Lung microvascular endothelial cell (primary cell): ENCODE data around the gene ARHGAP15. TPM values are rescaled to one million over a fixed set of nuclear protein-coding genes. Genes with fewer than 3 reads are reported as not detected.

Experiments
- DNase-seq, 2 donors: peaks; one replicate each; pipeline versions ENCODE4 v3.0.0 to v3.0.0-alpha.2; 2010; ENCODE audit warnings: low read depth in 2 of 2
- total RNA-seq: library from RNA; depleted of rRNA; stranded (reverse); fragments of >200 nt; gene quantifications from 2 replicates; pipeline ENCODE4 v1.2.1, GENCODE V29; 2014

The ARHGAP15 gene
- total RNA-seq, 1 donor from 2014 or later = not detected

- DNase-seq = no peak
Observed at GRCh38 chr2:143579456-143579855, 450.2 kb downstream of the ARHGAP15 start.

GRCh38 chr2:143581134-143581533, 451.9 kb downstream of the ARHGAP15 start:
- DNase-seq = no peak

- DNase-seq = no peak
Observed at GRCh38 chr2:143582046-143582747, 453.0 kb downstream of the ARHGAP15 start.

DNA sequence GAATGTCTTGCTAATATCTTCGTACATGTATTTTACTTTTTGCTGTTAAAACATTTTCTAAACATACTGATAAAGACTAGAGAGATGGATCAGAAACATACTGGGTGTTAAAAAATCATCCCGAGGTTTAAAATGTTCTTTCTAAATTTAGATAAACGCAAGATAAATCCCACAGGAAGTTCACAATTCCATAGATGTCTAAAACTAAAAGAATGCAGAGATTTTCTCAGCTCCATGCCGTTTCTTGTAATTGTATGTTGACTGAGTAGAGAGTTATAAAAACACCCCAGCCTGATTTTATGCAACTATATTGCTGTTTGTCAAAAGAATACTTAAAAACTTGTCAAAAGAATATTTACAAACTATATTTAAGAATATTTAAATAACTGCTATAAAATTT, 455.7 kb downstream of the ARHGAP15 start:
- no peak for DNase-seq

DNA sequence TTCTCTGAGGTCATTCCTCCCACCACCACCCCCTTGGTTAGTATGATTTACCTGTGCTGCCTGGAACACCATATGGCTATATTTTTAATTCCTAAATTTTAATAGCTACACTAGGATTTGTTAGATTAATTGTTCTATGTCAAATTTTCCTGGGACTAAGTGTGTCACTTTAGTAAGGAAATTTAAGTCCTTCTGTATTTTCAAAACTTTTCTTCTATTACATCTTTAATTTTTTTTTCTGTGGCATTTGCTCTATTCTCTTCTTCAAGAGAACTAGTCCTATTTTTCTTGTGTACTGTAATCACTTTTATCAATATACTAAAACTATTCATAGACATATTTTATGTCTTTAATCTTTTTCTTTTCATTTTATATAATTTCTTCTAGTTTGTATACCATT, 456.9 kb downstream of the ARHGAP15 start:
- DNase-seq = no peak

DNA sequence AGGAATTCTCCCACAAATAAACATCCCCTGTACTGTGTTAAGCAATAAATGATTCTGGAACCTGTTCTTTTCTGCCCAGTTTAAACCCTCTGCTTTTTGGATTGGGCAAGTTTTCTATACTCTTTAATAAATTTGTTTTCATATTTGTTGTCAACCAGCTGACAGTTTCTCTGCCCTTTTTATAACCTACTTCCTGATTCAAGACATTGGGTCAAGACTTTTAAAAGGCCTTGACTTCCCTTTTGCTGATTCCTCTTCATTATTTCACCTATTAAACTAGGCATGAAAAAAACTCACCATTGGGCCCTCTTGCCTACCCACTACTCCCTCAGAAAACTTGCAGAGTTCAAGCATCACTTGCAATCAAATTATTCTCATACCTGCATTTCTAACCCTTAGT, 459.5 kb downstream of the ARHGAP15 start:
- DNase-seq = no peak

DNA sequence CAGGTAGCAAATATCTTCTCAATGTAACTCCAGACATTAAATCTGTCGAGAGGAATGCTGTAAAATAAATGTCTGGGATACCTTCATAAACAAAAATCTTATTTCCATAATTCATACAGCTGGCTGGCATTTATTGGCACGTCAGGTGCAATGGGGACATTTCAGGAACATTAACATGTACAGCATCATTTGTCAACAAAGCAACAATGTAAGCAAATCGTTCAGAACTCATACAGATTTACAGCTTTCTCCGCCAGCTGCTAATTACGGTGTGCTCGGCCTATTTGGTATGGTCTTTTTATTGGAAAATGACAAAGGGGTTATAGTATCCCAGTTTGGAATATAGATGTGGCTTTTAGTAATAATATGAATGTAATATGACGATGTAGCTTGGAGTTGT, 464.9 kb downstream of the ARHGAP15 start:
- no peak for DNase-seq

- DNase-seq = no peak
Observed at GRCh38 chr2:143594745-143595144, 465.5 kb downstream of the ARHGAP15 start.

DNA sequence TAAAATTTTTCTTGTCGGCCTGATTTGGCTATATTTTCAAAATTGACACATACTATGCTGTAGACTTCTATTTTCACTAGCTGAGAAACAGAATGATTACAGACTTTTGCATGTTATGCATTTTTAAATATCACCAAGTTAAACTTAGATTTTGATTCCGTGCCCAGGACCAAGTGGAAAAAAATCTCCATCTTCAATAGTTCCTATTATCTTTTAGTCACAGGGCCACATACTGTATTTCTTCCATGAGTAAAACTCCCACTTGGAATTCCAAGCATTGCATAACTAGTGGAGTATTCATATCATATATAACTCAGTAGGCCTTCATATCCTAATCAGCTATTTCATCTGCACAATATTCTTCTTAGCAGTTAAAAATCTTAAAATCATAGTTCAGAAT, 470.9 kb downstream of the ARHGAP15 start:
- DNase-seq = no peak

- DNase-seq = no peak
Observed at GRCh38 chr2:143601828-143602227, 472.6 kb downstream of the ARHGAP15 start.

DNA sequence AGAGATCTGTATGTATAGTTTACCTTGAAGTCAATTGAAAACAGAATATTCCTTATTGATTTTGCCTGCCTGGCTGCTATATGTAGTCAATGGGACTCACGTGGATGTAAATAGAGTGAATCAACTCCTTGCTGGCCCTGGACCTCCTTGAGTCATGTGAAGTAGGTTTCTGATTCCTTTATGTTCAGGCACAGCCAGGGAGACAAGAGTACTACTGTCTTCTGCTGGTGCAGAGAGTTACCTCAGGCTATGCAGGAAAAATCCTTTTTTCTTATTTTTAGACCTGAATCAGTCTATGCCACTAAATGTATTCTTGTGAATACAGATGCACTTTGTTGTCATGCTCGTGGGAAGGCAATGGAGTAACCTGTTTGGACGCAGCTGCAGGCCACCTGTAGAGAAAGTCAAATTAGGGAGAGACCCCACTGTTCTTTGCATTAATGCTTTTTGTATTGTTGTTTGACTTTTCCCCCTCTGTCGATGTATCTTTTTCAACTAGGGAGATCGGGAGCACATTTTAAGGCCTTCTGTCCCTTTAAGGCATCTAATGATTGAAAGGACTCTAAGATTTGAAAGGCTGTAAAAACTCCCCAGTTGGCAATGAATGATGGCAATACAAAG, 473.9 kb downstream of the ARHGAP15 start:
- DNase-seq = no peak

DNA sequence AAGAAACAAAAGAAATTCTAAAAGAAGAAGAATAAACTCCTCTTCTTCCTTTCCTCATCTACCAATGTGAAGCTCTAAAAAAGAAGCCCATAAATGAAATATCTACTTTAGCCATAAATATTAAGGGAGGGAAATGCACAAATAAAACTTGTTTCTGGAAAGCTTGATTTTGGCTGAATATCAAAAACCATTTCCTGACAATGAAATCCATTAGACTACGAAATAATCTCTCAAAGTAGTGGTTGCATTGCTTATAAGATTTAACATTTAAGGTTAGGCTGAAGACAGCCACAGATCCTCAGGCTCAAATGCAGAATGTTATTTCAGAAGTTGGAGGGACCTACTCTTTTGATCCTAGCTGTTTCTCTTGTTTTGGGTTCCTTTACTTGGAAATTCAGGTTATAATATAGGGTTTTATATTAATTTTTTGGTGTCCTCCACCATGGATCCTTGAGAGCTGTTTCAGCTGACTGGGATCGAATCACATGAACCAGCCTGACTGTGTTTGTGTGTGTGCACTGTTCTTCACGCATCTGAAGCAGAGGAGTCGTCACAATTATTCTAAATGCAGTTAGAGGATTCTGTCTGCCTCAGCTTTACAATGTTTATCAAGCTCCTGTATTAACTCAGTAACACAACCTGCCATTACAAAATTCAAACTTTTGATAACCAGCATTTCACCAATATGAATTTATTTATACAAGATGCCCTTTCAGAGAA, 474.8 kb downstream of the ARHGAP15 start:
- no peak for DNase-seq

GRCh38 chr2:143604566-143604959, 475.3 kb downstream of the ARHGAP15 start:
- DNase-seq = no peak

GRCh38 chr2:143607231-143608062, 478.2 kb downstream of the ARHGAP15 start:
- no peak for DNase-seq

- no peak for DNase-seq
Observed at GRCh38 chr2:143608063-143608423, 478.8 kb downstream of the ARHGAP15 start.

- DNase-seq = no peak
Observed at GRCh38 chr2:143608758-143609157, 479.5 kb downstream of the ARHGAP15 start.

DNA sequence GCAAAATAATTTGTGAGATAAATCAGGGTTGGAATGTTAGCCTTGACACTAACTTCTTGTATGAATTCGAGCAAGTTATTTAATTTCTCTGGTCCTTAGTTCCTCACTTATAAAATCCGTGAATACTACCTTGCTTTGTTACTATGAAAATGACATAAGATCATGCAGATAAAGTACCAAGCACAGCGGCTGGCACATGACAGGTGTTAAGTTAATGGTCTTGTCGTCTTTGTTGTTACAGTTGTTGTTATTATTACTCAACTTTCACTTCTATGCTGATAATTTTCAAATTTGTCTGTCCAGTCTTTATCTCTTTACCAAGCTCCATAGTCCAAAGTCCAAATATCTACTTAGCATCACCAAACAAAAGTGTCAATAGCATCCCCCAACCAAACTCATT, 482.1 kb downstream of the ARHGAP15 start:
- DNase-seq = no peak

GRCh38 chr2:143615562-143615961, 486.3 kb downstream of the ARHGAP15 start:
- no peak for DNase-seq

GRCh38 chr2:143616452-143616851, 487.2 kb downstream of the ARHGAP15 start:
- no peak for DNase-seq

GRCh38 chr2:143617803-143618415, 488.7 kb downstream of the ARHGAP15 start:
- DNase-seq = no peak

DNA sequence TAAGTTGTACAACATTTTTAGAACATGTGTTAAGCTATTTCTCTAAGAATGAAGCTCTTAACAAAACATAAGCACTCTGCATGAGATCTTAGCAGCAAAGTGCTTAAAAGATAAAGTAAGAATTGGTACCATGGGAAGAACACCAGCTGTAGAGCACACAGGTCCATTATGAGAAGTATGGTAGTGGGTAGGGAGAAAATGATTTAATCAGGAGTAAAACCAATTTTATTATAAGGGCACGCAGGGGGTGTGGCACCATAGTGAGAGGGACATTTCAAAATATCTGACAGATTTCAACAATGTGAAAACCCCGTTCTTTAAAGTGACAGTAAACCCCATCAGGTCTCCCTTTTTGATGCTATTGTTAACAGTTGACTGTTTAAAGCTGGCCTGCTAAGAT, 492.9 kb downstream of the ARHGAP15 start:
- no peak for DNase-seq
